Panc1 (cell line): ENCODE data around the gene TFG. TPM values are rescaled to one million over a fixed set of nuclear protein-coding genes. Genes with fewer than 3 reads are reported as not detected.

Experiments
- ATAC-seq: fragments of 200-7000 bp; cut with Tn5 transposase; 2 replicates; pipeline ENCODE4 v1.9.1; 2020; ENCODE audit warnings: mild to moderate bottlenecking, moderate library complexity
- BruUV-seq: library from RNA; stranded (reverse); fragments of 400-500 nt; replicated peaks from 2 replicates; lab custom pipeline; 2021; lab: Mats Ljungman, UMichigan
- CTCF ChIA-PET: fragments of 300-600 bp; sonication (Branson Sonifier 250); formaldehyde crosslinking; loops from one replicate; lab custom pipeline; 2022; ENCODE audit warnings: antibody characterized with exemption; lab: Charles Lee
- POLR2A ChIA-PET: fragments of 300-600 bp; sonication (Branson Sonifier 250); formaldehyde crosslinking; loops from one replicate; lab custom pipeline; 2022; ENCODE audit warnings: antibody characterized with exemption; lab: Charles Lee
- DNase-seq: peaks from one replicate; pipeline ENCODE4 v3.0.0-alpha.2; 2010; ENCODE audit warnings: low read depth, low spot score
- H3K27ac ChIP-seq: 2 replicates; pipeline ENCODE4 v1.5.1; 2011; ENCODE audit warnings: mild to moderate bottlenecking, low read length, inconsistent platforms
- H3K27me3 ChIP-seq: fragments of 200-500 bp; sonication (Bioruptor generic); 2 replicates; pipeline ENCODE4 v1.6.0; 2014; ENCODE audit warnings: low read length, inconsistent platforms; ENCODE audit not compliant: control insufficient read depth, insufficient read depth
- H3K36me3 ChIP-seq: fragments of 200-500 bp; sonication (Bioruptor generic); 2 replicates; pipeline ENCODE4 v1.5.1; 2014; ENCODE audit warnings: inconsistent platforms, mild to moderate bottlenecking, low read length, moderate library complexity; ENCODE audit not compliant: control insufficient read depth, insufficient read depth
- H3K4me1 ChIP-seq: 2 replicates; pipeline ENCODE4 v1.5.1; 2011; ENCODE audit warnings: inconsistent platforms, mild to moderate bottlenecking, low read length, moderate library complexity; ENCODE audit not compliant: control insufficient read depth, insufficient read depth
- H3K4me3 ChIP-seq, 2 experiments: 2 replicates each; pipeline ENCODE4 v1.5.1; 2011 to 2012; ENCODE audit warnings: low read depth in 2 of 2, low read length in 2 of 2, mild to moderate bottlenecking in 2 of 2, inconsistent platforms in 1 of 2, moderate library complexity in 1 of 2
- H3K9me3 ChIP-seq: fragments of 200-500 bp; sonication (Bioruptor generic); 2 replicates; pipeline ENCODE4 v1.5.1; 2014; ENCODE audit warnings: low read depth, mild to moderate bottlenecking, inconsistent platforms, low read length, moderate library complexity; ENCODE audit not compliant: control insufficient read depth, insufficient read depth
- CTCF ChIP-seq: fragments of 450-650 bp; IDR thresholded peaks from 2 replicates; pipeline ENCODE4 v1.5.1; 2017; ENCODE audit warnings: mild to moderate bottlenecking
- POLR2AphosphoS5 ChIP-seq: IDR thresholded peaks from 2 replicates; pipeline ENCODE4 v1.6.1; 2012; ENCODE audit warnings: mild to moderate bottlenecking, low read depth, low read length, moderate library complexity
- REST ChIP-seq, 2 experiments: IDR thresholded peaks; 2 replicates each; pipeline ENCODE4 v1.6.1; 2011 to 2012; ENCODE audit warnings: low read depth in 2 of 2, control low read depth in 1 of 2, low read length in 1 of 2, mild to moderate bottlenecking in 1 of 2, moderate library complexity in 1 of 2; ENCODE audit not compliant: insufficient read depth in 1 of 2
- SIN3A ChIP-seq: IDR thresholded peaks from 2 replicates; pipeline ENCODE4 v1.6.1; 2012; ENCODE audit warnings: low read depth, mild to moderate bottlenecking, low read length, moderate library complexity, borderline replicate concordance; ENCODE audit not compliant: insufficient read depth
- TCF7L2 ChIP-seq: IDR thresholded peaks from 2 replicates; pipeline ENCODE4 v1.6.1; 2011; ENCODE audit warnings: mild to moderate bottlenecking, low read depth, low read length, inconsistent platforms
- in situ Hi-C: cut with HindIII; loops from 2 replicates; pipeline ENCODE4 v1.10.0; 2016; ENCODE audit warnings: low sequenced_read_pairs, low pct_unique_long_range_greater_than_20kb
- intact Hi-C: fragments of 100-400 bp; cut with micrococcal nuclease; formaldehyde crosslinking; loops from one replicate; pipeline ENCODE4 v1.10.0; 2022; ENCODE audit not compliant: unreplicated experiment
- total RNA-seq: library from RNA; stranded (reverse); gene quantifications from one replicate; pipeline ENCODE4 v1.2.1, GENCODE V29; 2021; ENCODE audit not compliant: unreplicated experiment

The TFG gene
- total RNA-seq, 1 experiment from 2014 or later = 159 TPM

GRCh38 chr3:100761211-100761942 is 52.1 kb downstream of the TFG start:
- no peak for TF ChIP-seq REST (IDR thresholded peaks at IDR 0.05; ENCODE audit: insufficient read depth in 1 of 2, low read depth in 2 of 2, low read length in 1 of 2)
- no peak for TF ChIP-seq TCF7L2
- peak; percentile 53 for TF ChIP-seq CTCF
- POLR2A ChIA-PET = interaction anchor here (0.6 kb wide), 1 partner anchor 161 kb away, joined by 3 read pairs; no protein-coding TSS in a partner anchor
- Histone ChIP-seq H3K27ac (no peak overlapping the region), H3K27me3 (peaks cover 3% of the 10 kb centered on the region; the same call in 1 of the 2 replicates), H3K9me3 (no peaks in the 10 kb centered on the region), H3K4me1 (no peaks in the 10 kb centered on the region), H3K4me3 (no peak overlapping the region), H3K36me3 (no peaks in the 10 kb centered on the region)
- DNase-seq (no peak), ATAC-seq (peak; percentile 87)
- intact Hi-C loops = no loop called here
- in situ Hi-C loops = no loop called here
- BruUV-seq = no TSS peak
- CTCF ChIA-PET = no interaction called here

GRCh38 chr3:100761951-100762350 is 52.7 kb downstream of the TFG start:
- Histone ChIP-seq H3K4me1 (no peaks in the 10 kb centered on the region), H3K27ac (no peak overlapping the region), H3K9me3 (no peaks in the 10 kb centered on the region), H3K36me3 (no peaks in the 10 kb centered on the region), H3K4me3 (no peak overlapping the region), H3K27me3 (peaks cover 3% of the 10 kb centered on the region; the same call in 1 of the 2 replicates)
- intact Hi-C loops (no loop called here), in situ Hi-C loops (no loop called here)
- CTCF ChIA-PET = no interaction called here
- no peak for TF ChIP-seq REST (IDR thresholded peaks at IDR 0.05; ENCODE audit: insufficient read depth in 1 of 2, low read depth in 2 of 2, low read length in 1 of 2)
- TF ChIP-seq CTCF = no peak
- no peak for TF ChIP-seq POLR2AphosphoS5
- no peak for TF ChIP-seq SIN3A
- TF ChIP-seq TCF7L2 = no peak
- POLR2A ChIA-PET = no interaction called here
- DNase-seq (no peak), ATAC-seq (no peak)
- BruUV-seq = no TSS peak
